ENCODE results near the gene SLC22A7. TPM values are rescaled to one million over a fixed set of nuclear protein-coding genes. Genes with fewer than 3 reads are reported as not detected.

Gene SLC22A7
- total and polyA plus RNA-seq, 2 donors (not counting 1 experiment from before 2014, with no cell fraction given), result not detected

- Histone ChIP-seq H3K27ac (ENCODE audit: low read length in 2 of 2) (no peak overlapping the region), H3K79me2 (ENCODE audit: control insufficient read depth, insufficient read depth, low read length) (no peaks in the 10 kb centered on the region), H3K9ac (ENCODE audit: low read length) (no peak overlapping the region), H3K4me2 (replicated peaks; ENCODE audit: low read depth, low read length, poor library complexity, severe bottlenecking) (no peak overlapping the region), H2AFZ (ENCODE audit: insufficient read depth, low read depth, low read length, poor library complexity, severe bottlenecking) (no peak overlapping the region), H3K9me3 (ENCODE audit: control extremely low read depth in 1 of 3, control insufficient read depth in 2 of 3, insufficient read depth in 1 of 3, low read length in 2 of 3) (no peaks in the 10 kb centered on the region), H3K4me3 (ENCODE audit: control extremely low read depth in 1 of 5, extremely low read depth in 1 of 5, insufficient read depth in 1 of 5, low read depth in 2 of 5, low read length in 4 of 5) (no peak overlapping the region), H3K27me3 (replicated peaks in 1 of 4; ENCODE audit: control extremely low read depth in 1 of 4, control insufficient read depth in 3 of 4, insufficient read depth in 4 of 4, low read length in 3 of 4) (peaks cover 0 to 7% (median 1%) of the 10 kb centered on the region in 4 experiments), H3K4me1 (ENCODE audit: control insufficient read depth in 2 of 2, insufficient read depth in 2 of 2, low read length in 2 of 2) (no peaks in the 10 kb centered on the region), H3K36me3 (replicated peaks in 1 of 2; ENCODE audit: control extremely low read depth in 1 of 2, control insufficient read depth in 1 of 2, extremely low read depth in 1 of 2, insufficient read depth in 2 of 2, low read length in 1 of 2) (no peaks in the 10 kb centered on the region), H4K20me1 (ENCODE audit: control insufficient read depth, insufficient read depth, low read length, poor library complexity, severe bottlenecking) (no peaks in the 10 kb centered on the region)
- Mint-ChIP-seq H3K27me3 (peaks cover 13% of the 10 kb centered on the region), H3K9me3 (ENCODE audit: insufficient read depth) (no peaks in the 10 kb centered on the region), H3K4me3 (no peak overlapping the region), H3K4me1 (no peaks in the 10 kb centered on the region), H3K27ac (no peak overlapping the region)
- no CpG with 5 or more reads among the region's 2 CpGs for WGBS (ENCODE audit: insufficient coverage)
- DNase-seq, result no peak
- ChIA-PET CTCF (interaction anchor here (1.8 kb wide), 1 partner anchor 15 kb away, joined by 4 read pairs; no protein-coding TSS in a partner anchor), POLR2A (no interaction called here)
- no peak for TF ChIP-seq CTCF (IDR thresholded peaks at IDR 0.05)
- TF ChIP-seq EZH2 (IDR thresholded peaks at IDR 0.05; ENCODE audit: borderline replicate concordance, insufficient read depth, low read depth, low read length, poor library complexity, severe bottlenecking), result no peak
- intact Hi-C loops (cut with micrococcal nuclease), result no loop called here
- no peak for ATAC-seq (ENCODE audit: low read depth)
Measured at GRCh38 chr6:43291708-43292107, 6.4 kb upstream of the SLC22A7 start.

- intact Hi-C loops (cut with micrococcal nuclease), result no loop called here
- no peak overlapping the region for H2AFZ ChIP-seq (ENCODE audit: insufficient read depth, low read depth, low read length, poor library complexity, severe bottlenecking)
- peaks cover 0 to 8% (median 1%) of the 10 kb centered on the region in 4 experiments for H3K27me3 ChIP-seq (replicated peaks in 1 of 4; ENCODE audit: control extremely low read depth in 1 of 4, control insufficient read depth in 3 of 4, insufficient read depth in 4 of 4, low read length in 3 of 4)
- Mint-ChIP-seq H3K9me3 (ENCODE audit: insufficient read depth) (no peaks in the 10 kb centered on the region), H3K4me1 (no peaks in the 10 kb centered on the region), H3K27ac (no peak overlapping the region), H3K4me3 (no peak overlapping the region), H3K27me3 (peaks cover 13% of the 10 kb centered on the region)
- no peaks in the 10 kb centered on the region for H3K79me2 ChIP-seq (ENCODE audit: control insufficient read depth, insufficient read depth, low read length)
- no peak overlapping the region for H3K4me2 ChIP-seq (replicated peaks; ENCODE audit: low read depth, low read length, poor library complexity, severe bottlenecking)
- 100% methylated on average over 4 of the region's 6 CpGs for WGBS (ENCODE audit: insufficient coverage)
- H3K36me3 ChIP-seq (replicated peaks in 1 of 2; ENCODE audit: control extremely low read depth in 1 of 2, control insufficient read depth in 1 of 2, extremely low read depth in 1 of 2, insufficient read depth in 2 of 2, low read length in 1 of 2), result no peaks in the 10 kb centered on the region
- DNase-seq (no peak), ATAC-seq (ENCODE audit: low read depth) (no peak)
- no peaks in the 10 kb centered on the region for H3K4me1 ChIP-seq (ENCODE audit: control insufficient read depth in 2 of 2, insufficient read depth in 2 of 2, low read length in 2 of 2)
- no peak overlapping the region for H3K4me3 ChIP-seq (ENCODE audit: control extremely low read depth in 1 of 5, extremely low read depth in 1 of 5, insufficient read depth in 1 of 5, low read depth in 2 of 5, low read length in 4 of 5)
- ChIA-PET CTCF (interaction anchor here (1.8 kb wide), 1 partner anchor 15 kb away, joined by 4 read pairs; no protein-coding TSS in a partner anchor), POLR2A (no interaction called here)
- H3K9ac ChIP-seq (ENCODE audit: low read length), result no peak overlapping the region
- H3K27ac ChIP-seq (ENCODE audit: low read length in 2 of 2), result no peak overlapping the region
- TF ChIP-seq EZH2 (IDR thresholded peaks at IDR 0.05; ENCODE audit: borderline replicate concordance, insufficient read depth, low read depth, low read length, poor library complexity, severe bottlenecking) (no peak), CTCF (IDR thresholded peaks at IDR 0.05) (no peak)
- H4K20me1 ChIP-seq (ENCODE audit: control insufficient read depth, insufficient read depth, low read length, poor library complexity, severe bottlenecking), result no peaks in the 10 kb centered on the region
- no peaks in the 10 kb centered on the region for H3K9me3 ChIP-seq (ENCODE audit: control extremely low read depth in 1 of 3, control insufficient read depth in 2 of 3, insufficient read depth in 1 of 3, low read length in 2 of 3)
Measured at GRCh38 chr6:43292341-43292740, 5.7 kb upstream of the SLC22A7 start.

Data from B cell (primary cell).